Activated CD8-positive, alpha-beta T cell treated with anti-CD3 and anti-CD28 coated beads for 36 hours (primary cell): Measurements from ENCODE around the gene ABCA5. TPM values are rescaled to one million over a fixed set of nuclear protein-coding genes. Genes with fewer than 3 reads are reported as not detected.
"Not testable (repeated sequence)": the region's sequence is repeated elsewhere in the genome, so short reads cannot be mapped to it uniquely, and the experiment has no call there.

Experiments used
- ATAC-seq: fragments of 200-7000 bp; cut with Tn5 transposase; one replicate; pipeline ENCODE4 v1.10.0; 2021; ENCODE audit warnings: mild to moderate bottlenecking, moderate library complexity
- CTCF ChIA-PET: fragments of 350-600 bp; sonication (Branson Sonifier 250); formaldehyde crosslinking; loops from one replicate; lab custom pipeline; 2021; ENCODE audit warnings: antibody characterized with exemption; lab: Charles Lee
- POLR2A ChIA-PET: fragments of 350-600 bp; sonication (Branson Sonifier 250); formaldehyde crosslinking; loops from one replicate; lab custom pipeline; 2021; ENCODE audit warnings: antibody characterized with exemption; lab: Charles Lee
- DNase-seq: peaks from one replicate; pipeline ENCODE4 v3.0.0-alpha.2; 2020
- H3K27ac Mint-ChIP-seq: one replicate; pipeline ENCODE4 v1.8.0; 2021; ENCODE audit warnings: mild to moderate bottlenecking, mixed read lengths
- H3K27me3 Mint-ChIP-seq: one replicate; pipeline ENCODE4 v1.8.0; 2021; ENCODE audit warnings: mixed read lengths
- H3K36me3 Mint-ChIP-seq: one replicate; pipeline ENCODE4 v1.8.0; 2021; ENCODE audit warnings: low read depth, mixed read lengths
- H3K4me1 Mint-ChIP-seq: one replicate; pipeline ENCODE4 v1.8.0; 2021; ENCODE audit warnings: low read depth, mixed read lengths
- H3K4me3 Mint-ChIP-seq: one replicate; pipeline ENCODE4 v1.8.0; 2021; ENCODE audit warnings: mild to moderate bottlenecking, moderate library complexity, mixed read lengths
- H3K9me3 Mint-ChIP-seq: one replicate; pipeline ENCODE4 v1.8.0; 2021; ENCODE audit warnings: mixed read lengths
- intact Hi-C: fragments of 100-400 bp; cut with micrococcal nuclease; formaldehyde crosslinking; loops from one replicate; pipeline ENCODE4 v1.10.0; 2022
- total RNA-seq, 2 experiments: library from RNA; stranded (reverse); gene quantifications; one replicate each; pipeline ENCODE4 v1.2.3, GENCODE V29; 2021
- TF ChIP-seq, protein P1 (sequence below): fragments of 200-600 bp; IDR thresholded peaks from one replicate; pipeline ENCODE4 v1.8.0; 2022; ENCODE audit warnings: antibody characterized with exemption, mild to moderate bottlenecking

Gene ABCA5
- total RNA-seq, 2 experiments from 2014 or later, result 12.4 to 13.2 TPM

DNA sequence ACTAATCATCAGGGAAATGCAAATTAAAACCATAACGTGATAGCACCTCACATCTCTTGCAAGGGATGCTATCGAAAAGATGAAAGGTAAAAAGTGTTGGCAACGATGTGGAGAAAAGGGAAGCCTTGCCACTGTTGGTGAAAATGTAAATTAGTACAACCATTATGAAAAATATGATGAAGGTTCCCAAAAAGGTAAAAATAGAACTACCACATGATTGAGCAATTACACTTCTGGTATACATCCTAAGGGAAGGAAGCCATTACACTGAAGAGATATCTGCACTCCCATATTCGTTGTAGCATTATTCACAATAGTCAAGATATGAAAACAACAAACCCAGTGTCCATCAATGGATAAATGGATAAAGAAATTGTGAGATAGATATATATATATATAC, 119.8 kb downstream of the ABCA5 start:
- intact Hi-C loops, result no loop called here
- POLR2A ChIA-PET, result no interaction called here

GRCh38 chr17:69198238-69198637, 128.7 kb downstream of the ABCA5 start:
- Mint-ChIP-seq H3K36me3 (no peaks in the 10 kb centered on the region), H3K4me3 (no peak overlapping the region), H3K27ac (no peak overlapping the region), H3K27me3 (no peaks in the 10 kb centered on the region), H3K9me3 (no peaks in the 10 kb centered on the region), H3K4me1 (no peaks in the 10 kb centered on the region)
- TF ChIP-seq, protein P1, sequence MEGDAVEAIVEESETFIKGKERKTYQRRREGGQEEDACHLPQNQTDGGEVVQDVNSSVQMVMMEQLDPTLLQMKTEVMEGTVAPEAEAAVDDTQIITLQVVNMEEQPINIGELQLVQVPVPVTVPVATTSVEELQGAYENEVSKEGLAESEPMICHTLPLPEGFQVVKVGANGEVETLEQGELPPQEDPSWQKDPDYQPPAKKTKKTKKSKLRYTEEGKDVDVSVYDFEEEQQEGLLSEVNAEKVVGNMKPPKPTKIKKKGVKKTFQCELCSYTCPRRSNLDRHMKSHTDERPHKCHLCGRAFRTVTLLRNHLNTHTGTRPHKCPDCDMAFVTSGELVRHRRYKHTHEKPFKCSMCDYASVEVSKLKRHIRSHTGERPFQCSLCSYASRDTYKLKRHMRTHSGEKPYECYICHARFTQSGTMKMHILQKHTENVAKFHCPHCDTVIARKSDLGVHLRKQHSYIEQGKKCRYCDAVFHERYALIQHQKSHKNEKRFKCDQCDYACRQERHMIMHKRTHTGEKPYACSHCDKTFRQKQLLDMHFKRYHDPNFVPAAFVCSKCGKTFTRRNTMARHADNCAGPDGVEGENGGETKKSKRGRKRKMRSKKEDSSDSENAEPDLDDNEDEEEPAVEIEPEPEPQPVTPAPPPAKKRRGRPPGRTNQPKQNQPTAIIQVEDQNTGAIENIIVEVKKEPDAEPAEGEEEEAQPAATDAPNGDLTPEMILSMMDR, result no peak
- no peak for ATAC-seq
- intact Hi-C loops, result no loop called here
- ChIA-PET CTCF (no interaction called here), POLR2A (no interaction called here)
- DNase-seq, result no peak

More for the DNA sequence above, 119.8 kb downstream of the ABCA5 start:
- Mint-ChIP-seq H3K9me3 (no peaks in the 10 kb centered on the region), H3K27me3 (no peaks in the 10 kb centered on the region), H3K4me1 (no peaks in the 10 kb centered on the region), H3K27ac (no peak overlapping the region), H3K36me3 (no peaks in the 10 kb centered on the region), H3K4me3 (no peak overlapping the region)
- DNase-seq (no peak), ATAC-seq (no peak)
- CTCF ChIA-PET, result no interaction called here
- TF ChIP-seq, protein P1, result no peak

DNA sequence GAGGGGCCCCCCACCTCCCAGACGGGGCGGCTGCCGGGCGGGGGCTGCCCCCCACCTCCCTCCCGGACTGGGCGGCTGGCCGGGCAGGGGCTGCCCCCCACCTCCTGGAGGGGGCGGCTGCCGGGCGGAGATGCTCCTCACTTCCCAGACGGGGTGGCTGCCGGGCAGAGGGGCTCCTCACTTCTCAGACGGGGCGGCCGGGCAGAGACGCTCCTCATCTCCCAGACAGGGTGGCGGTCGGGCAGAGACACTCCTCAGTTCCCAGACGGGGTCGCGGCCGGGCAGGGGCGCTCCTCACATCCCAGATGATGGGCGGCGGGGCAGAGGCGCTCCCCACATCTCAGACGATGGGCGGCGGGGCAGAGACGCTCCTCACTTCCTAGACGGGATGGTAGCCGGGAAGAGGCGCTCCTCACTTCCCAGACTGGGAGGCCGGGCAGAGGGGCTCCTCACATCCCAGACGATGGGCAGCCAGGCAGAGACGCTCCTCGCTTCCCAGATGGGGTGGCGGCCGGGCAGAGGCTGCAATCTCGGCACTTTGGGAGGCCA, 130.8 kb downstream of the ABCA5 start:
- H3K27ac Mint-ChIP-seq, H3K36me3 Mint-ChIP-seq, POLR2A ChIA-PET, ATAC-seq, H3K4me3 Mint-ChIP-seq, H3K9me3 Mint-ChIP-seq, CTCF ChIA-PET, DNase-seq, H3K27me3 Mint-ChIP-seq, H3K4me1 Mint-ChIP-seq, intact Hi-C loops: not testable (repeated sequence)

Other genes starting within 250 kb of the ABCA5 start
- gene ABCA6, start 185.2 kb downstream of the ABCA5 start, total RNA-seq, result not detected
- under 1 TPM in 1 of 2 experiments, not detected in 1; 0.45 TPM for gene ABCA10, start 98.3 kb downstream of the ABCA5 start, total RNA-seq
- gene MAP2K6, start 87.6 kb upstream of the ABCA5 start, total RNA-seq, result 1 to 10 TPM; 3.2 to 3.3 TPM